ENCODE results near the gene PEX14.

The PEX14 gene

DNA sequence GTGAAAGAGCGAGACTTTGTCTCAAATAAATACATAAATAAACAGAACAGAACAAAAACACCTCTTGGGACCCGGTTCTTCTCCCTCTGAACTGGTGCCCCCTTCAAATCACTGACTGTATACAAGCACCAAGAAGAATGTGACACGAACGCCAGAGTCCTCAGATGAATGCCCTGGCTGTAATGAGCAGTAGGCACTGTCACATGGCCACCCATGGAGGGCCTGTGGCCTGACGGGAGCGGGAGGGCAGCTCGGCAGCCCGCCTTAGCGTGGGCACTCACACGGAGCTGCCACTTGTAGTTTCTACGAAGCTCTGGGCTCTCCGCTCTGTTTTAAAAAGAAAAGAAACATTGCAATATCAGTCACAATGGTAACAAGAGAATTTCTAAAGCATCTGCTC lies 146.0 kb downstream of the PEX14 start:
- DNase-seq (ENCODE audit: low spot score): no peak

DNA sequence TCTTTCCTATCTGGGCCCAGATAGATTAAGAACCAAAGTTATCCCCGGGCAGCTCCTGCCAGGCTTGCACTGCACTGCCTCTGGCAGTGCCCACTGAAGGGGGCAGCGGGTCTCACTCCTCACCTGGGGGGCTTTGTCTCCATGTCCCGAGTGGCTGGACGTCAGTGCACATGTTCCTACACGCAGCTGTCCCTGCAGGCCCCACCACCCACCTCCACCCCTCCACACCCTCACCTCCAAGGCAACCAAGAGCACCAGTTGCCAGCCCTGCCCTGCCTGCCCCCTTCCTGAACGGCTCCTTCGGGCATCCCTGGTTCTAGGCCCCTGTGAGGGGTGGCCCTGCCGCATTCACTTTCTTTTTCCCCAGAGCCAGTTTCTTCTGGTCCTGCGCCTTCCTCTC lies 147.2 kb downstream of the PEX14 start:
- no peak for DNase-seq (ENCODE audit: low spot score)

DNA sequence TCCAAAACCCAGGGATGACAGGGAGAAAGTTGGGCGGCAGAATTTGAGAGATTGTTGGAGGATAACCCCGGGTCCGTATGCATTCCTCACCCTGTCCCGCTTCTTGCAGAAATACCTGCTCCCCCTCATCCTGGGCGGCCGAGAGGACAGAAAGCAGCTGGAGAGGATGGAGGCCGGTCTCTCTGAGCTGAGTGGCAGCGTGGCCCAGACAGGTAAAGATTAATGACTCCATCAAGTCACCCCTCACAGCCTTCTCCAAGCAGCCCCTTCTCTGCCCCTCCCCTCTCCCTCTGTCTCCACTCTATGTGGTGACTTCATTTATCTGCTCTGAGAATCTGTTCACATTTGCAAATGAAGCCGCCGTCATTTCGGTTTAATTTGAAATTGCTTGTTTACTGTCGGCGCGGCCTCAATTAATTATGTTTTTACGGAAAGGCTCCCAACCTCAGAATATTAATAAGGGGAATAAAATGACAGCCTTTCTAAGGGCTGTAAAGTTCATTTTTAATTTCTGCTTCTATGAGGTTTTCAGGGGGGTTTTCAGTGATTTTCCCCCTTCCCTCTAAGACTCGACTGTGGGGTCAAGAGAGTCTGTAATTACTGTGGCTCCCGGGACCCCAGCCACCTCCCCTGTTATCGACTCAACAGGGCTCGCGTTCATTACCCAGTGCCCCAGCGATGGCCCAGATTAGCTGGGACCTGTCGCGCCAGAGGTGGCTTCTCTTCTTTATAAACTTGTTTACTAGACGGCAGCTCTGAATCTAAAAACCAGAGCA lies 148.3 kb downstream of the PEX14 start:
- no peak for DNase-seq (ENCODE audit: low spot score)

DNA sequence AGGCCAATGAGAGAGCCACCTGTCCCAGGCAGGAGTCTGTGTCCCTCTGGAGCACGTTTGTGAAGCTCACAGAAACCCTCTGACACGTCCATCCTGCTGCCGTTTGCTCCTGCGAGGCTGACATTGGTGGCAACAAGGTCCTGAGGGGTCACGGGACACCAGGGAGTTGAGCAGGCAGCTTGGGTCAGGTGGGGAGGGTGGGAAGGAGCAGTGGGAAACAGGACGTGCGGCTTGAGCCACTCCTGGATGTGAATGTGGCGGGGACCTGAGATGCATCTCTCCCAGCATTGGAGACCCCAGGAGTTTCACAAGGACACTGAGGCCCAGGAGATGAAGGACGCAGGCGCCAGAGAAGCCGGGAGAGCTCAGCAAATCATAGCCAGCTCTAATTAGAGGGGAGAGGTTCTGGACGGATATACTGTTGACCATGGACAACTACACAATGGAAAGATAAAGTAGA lies 149.0 kb downstream of the PEX14 start:
- no peak for DNase-seq (ENCODE audit: low spot score)

DNA sequence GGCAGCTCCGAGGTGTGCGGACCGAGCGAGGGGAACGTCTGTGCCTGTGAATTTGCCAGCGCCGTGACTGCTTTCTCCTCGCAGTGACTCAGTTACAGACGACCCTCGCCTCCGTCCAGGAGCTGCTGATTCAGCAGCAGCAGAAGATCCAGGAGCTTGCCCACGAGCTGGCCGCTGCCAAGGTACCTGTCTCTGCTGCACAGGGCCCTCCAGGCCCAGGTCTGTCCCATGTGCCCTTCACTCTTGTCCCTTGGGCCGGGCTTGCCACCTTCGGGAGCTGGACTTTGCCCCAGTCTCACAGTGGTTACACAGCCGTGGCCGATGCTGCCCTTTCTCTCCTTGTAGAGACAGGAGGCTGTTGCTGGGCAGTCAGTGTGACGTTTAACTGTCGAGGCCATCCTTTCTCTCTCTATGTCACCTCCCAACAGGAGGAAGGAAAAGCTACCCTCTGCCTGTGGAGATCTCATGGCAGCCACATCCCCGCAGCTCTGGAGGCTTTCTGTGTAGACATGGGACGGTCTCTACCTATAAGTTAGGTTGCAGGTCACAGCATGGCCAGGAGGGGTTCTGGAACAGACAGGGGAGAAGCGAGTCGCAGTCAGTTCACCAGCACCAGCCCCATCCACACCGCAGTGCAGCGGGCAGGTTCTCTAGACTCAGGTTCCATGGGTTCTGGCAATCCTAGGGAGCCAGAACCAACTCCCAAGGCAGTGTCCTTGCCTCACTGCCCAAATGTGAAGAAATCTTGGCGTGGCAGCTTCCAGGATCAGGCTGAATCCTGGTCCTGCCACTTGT lies 149.7 kb downstream of the PEX14 start:
- no peak for DNase-seq (ENCODE audit: low spot score)

DNA sequence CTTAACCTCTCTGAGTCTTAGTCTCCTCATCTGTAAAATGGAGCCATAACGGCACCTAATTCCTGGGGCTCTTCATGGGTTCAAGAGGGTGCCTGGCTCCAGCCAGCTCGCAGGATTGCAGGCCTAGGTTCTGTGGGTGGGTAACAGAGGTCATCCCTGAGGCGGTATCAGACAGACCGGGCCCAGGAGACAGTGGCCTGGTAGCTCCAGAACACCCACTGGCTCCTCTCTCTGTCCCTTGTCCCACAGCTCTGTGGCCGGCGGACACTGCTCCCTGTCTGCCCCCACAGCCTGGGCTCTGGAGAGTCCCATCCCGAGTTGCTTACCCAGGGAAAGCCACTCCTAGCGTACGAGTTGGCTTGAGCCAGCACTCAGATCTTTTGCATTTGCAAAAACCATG lies 150.3 kb downstream of the PEX14 start:
- no peak for DNase-seq (ENCODE audit: low spot score)

DNA sequence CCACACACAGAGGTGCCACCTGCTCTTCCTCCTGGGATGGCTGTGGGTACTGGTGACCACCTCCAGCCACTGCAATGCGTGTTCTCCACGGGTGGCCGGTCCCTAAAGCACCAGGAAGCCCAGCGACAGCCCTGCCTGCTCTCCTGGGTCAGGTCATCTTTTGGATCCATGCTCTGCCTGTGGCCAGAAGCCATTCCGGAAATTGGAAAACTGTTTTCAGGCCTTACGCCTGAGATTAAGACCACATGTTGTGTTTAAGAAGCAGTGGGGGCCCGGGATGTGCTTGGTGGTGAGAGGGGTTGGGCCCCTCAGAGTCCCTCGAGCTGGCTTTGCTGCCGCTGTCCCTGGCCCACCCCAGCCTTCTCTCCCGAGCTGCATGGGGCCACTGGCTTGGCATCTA lies 150.8 kb downstream of the PEX14 start:
- peak; percentile 22 for DNase-seq (ENCODE audit: low spot score)

DNA sequence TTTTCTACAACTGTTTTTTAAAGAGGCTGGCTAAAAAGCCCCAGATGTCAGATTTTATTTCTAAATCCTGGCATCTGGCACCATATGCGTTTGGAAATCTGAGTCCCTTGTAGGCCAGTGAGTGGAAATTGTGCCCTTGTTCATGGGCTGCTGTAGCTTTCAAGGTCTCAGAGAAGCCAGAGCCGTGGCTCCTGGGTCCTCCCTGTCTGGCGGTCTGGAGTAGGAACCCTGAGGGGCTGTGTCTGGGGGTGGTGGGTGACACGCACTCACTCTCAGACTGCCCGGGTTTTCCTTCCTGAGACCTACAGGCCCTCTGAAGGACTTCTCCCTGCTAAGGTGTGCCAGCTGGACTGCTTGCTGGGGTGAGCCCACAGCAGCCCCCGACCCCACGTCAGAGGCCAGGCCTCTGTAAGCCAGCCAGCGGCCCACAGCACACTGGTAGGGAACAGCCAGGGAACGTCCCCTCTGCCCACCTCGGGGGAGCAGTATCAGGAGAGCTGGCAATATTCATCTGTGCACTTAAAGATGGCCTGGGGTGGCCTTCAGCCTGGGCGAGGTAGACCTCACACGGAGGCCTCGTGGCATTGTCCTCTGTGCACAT lies 151.5 kb downstream of the PEX14 start:
- DNase-seq (ENCODE audit: low spot score): no peak

DNA sequence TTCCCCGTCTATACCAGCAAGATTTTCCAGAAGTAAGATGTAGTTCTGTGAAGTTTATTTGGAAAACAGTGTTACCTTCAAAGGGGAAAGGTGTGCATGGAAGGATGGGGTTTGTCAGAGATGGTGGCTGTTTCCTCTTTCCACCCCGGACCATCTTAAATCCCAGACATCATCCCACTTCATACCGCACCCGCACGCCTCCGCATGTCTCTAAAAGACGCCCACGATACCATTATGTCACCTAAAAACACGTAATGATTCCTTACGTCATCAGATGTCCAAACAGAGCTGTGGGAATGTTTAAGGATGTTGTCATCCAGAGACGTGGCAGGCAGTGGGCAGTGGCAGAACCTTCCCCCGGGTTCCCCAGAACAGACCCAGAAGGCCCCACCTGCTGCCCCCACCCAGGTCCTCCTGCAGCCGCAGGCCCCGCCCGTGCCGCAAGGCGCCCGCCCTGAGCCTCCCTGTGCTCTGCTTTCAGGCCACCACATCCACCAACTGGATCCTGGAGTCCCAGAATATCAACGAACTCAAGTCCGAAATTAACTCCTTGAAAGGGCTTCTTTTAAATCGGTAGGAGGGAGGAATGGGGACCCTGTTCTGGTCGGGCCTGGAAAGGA lies 152.2 kb downstream of the PEX14 start:
- DNase-seq (ENCODE audit: low spot score): no peak

DNA sequence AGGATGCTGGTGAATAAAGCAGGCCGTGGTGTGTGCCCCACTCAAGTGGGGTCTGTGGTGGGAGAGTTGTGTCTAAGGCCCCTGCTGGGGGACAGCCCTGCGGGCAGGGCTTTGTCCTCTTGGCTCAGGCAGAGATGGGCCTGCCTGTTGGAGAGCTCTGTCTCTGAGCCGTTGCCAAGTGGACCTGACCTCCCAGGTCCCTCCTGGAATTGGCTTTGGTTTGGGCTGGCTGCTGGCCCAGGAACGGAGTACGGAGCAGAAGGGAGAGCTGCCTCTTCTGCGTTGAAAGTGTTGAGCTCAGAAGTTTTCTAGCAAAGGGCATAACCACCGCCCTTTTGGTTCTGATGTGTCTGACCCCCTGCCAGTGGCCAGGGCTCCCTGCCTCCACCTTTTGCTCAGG lies 153.9 kb downstream of the PEX14 start:
- no peak for DNase-seq (ENCODE audit: low spot score)

DNA sequence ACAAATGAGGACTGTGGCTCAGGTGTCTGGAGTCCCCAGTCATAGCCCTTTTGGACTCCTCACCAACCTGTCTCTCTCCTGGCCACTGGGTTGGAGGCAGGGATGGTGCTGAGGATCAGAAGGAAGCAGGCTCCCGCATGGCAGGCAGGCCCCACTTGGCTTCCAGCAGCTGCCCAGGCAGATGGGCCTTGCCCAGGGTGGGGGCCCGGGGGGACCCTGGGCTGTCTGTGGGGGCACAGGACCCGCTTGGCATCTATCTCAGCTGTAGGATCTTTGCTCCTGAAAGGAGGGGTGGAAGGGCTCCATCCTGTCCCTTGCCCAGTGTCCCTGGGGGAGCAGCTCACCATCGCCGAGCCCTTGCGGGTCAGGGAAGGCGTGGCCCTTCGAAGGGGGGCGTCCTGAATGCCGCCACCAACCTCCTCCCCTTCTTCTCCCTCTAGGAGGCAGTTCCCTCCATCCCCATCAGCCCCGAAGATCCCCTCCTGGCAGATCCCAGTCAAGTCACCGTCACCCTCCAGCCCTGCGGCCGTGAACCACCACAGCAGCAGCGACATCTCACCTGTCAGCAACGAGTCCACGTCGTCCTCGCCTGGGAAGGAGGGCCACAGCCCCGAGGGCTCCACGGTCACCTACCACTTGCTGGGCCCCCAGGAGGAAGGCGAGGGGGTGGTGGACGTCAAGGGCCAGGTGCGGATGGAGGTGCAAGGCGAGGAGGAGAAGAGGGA lies 154.5 kb downstream of the PEX14 start:
- DNase-seq (ENCODE audit: low spot score): no peak

DNA sequence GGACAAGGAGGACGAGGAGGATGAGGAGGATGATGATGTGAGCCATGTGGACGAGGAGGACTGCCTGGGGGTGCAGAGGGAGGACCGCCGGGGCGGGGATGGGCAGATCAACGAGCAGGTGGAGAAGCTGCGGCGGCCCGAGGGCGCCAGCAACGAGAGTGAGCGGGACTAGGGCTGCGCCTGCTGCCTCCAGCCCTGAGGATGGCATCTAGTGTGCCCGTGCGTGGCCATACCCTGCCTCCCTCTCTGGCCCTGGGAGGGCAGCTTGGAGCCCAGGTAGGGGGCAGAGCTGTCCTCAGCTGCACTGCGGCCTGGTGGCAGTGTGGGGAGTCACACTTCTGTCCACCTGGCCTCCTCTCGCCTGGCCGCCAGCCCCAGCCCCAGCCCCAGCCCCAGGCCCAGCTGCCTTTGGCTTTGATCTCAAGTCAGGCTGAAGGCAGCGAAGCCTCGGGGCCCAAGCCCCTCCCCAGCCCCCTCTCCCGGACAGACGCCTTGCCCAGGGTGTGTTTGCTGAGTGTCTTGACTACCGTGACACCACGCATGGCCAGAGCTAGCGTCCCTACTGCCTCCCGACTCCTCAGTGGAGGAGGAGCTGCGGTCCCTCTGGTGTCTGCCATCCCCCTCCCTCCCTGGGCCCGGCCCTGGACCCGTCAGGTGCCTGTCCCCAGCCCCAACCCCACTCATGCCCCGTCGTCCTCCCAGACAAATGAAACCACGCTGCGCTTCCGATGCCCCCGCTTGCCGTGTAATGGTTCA lies 155.2 kb downstream of the PEX14 start:
- DNase-seq (ENCODE audit: low spot score): no peak

DNA sequence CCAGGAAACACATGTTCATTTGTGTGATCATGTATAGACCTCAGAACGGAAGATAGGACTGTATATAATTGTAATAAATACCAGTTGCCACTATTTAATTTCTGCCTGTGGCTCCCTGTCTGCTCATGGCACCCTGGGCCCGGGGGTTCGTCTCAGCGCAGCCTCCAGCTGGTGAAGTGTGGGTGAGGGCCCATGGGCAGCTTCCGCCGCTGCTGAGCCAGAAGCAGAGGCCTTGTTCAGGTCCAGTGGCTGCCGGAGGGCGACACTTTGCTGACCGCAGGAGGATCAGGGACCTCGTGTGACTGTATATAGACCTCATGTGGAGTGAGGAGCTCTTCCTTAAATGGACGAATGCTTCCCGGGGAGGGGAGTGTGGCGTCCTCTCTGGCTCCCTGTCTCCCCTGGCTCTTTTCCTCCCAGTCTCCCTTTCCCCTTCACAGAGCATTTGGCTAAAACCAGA lies 155.9 kb downstream of the PEX14 start:
- no peak for DNase-seq (ENCODE audit: low spot score)

DNA sequence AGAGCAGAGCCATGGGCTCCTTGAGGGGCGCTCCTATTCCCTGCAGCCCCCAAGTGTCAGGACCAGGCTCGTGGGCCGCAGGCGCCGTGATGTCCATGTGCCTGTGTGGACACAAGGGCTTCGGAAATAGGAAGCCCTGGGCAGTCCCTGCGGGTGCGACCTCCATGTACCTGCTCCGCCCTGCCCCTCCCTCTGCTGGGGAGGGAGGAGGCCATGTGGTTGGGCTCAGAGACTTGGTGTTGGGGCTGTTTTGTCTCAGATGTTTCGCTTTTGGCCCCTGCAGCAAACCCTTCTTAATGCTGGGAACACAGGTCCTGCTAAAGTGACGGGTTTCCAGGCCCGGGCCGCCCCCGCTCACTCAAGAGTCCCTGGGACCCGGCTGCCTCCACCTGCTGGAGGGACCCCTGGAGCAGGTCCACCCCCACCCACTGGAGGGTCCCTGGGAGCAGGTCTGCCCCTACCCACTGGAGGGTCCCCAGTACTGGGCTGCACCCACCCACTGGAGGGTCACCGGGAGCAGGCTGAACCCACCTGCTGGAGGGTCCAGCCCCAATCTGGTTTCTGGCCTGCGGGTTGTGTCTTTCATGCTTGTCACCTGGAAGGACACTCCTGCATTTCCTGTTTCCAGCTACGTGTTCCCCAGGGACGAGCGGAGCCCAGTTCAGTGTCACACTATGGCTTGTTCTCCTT lies 156.5 kb downstream of the PEX14 start:
- no peak for DNase-seq (ENCODE audit: low spot score)

DNA sequence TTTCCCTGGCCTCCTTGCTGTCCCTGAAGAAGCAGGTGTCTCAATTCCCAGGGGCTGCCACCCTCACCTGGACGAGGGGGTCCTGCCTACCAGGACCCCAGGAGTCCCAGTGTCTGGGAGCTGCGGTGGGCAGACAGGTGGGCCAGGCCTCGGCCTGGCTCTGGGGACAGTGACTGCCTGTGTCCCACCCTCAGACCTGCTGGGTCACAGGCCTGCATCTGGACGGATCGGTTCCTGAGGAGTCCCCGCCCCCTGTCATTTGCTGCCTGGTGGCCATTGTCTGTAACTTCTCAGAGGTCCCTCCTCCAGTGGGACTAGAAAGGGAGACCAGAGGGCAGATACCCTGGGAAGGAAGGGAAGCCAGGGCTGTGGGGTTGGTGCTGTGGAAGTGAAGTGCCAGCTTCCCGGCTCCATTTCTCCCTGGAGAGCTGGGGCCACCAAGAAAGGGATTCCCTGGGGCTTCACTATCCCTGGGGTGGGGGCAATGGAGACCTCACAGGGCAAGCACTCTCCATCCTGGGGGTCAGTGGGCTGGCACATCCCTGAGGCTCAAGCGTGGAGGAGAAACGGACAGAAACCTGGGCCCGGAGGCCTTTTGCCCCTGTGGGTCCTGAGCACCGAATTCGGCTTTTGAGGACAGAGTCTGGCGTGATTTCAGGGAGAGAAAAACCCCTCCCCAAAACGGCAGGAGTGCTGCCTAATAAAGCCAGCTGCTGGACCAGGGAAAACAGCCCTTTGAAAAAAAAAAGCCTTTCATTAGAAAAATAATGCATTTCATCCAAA lies 157.3 kb downstream of the PEX14 start:
- no peak for DNase-seq (ENCODE audit: low spot score)

DNA sequence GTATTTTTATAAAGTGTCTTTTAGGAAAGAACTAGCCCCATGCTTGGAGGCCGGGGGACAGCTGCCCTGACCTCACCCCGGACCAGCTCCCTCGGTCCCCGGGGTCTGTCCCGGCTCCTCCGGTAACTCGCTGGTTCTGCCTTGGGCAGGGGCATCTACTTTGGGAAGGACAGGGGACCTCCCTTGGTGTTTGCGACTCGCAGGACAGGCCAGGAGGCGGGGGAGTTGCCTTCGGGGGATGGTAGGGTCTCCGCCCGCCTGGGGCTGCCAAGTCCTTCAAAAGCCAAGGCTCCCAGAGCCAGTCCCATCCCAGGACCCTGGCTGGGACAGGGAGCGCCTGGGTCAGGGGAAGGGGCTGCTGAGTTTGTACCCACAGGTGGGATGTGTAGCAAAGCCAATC lies 157.9 kb downstream of the PEX14 start:
- no peak for DNase-seq (ENCODE audit: low spot score)

DNA sequence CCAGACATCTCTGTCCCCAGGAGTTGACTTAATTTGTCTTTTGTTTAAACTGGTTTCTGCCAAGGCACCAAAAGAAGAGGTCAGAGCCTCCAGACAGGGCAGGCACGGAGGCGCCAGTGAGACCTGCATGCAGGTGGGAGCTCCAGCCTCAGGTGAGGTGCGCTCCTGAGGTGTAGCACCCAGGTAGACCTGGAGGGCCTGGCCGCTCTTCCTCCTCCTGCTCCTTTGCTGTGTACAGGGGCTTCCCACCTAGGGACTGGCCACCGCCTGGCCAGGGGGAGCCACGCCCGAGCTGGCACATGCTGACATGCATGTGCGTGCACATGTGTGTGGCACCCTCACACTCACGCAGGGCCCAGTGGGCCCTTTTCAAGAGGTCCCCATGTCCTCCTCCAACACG lies 158.7 kb downstream of the PEX14 start:
- no peak for DNase-seq (ENCODE audit: low spot score)

DNA sequence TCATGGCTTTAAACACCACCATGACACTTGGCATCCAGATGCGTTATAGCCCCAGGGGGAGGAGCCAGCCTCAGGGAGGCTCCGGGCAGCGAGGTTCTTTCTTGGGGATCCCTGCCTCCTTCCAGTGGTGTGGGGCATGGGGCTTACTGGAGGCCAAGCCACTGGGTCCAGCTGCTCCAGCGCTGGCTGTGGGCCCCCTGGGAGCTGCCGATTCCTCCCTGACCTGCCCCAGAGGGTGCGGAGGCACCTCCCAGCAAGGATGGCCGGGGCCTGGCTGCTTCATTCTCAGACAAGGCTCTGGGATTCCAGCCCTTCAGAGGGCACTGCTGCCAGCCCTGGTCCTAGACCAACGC lies 159.3 kb downstream of the PEX14 start:
- no peak for DNase-seq (ENCODE audit: low spot score)

DNA sequence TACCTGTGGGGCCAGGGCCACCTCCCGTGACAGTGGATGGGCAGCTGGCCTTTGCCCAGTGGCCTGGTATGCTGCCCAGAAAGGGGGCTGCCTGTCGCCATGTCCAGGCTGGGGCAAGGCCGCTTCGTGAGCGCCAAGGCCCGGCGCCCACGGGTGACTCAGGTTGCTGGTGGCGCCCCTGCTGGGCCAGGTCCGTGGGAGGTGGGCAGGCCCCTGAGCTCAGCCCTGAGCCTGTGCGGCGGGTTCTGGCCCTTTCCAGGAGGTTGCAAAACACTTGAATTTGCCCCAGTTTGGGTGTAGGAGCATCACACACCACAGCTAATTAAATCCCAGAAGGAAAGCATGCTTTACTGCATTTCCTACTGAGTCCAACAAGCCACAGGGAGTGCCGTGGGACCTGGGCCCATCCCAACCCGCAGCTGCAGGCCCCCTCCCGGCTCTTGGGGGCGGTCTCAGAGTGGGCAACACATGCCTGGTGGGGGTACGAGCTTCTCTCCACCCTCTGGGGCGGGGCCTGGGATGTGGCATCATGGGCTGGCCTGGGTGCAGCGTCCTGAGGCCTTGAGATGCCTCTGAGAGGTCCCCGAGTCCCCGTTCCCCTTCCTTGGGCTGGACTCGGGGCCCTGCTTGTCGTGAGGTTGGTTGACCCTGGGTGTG lies 159.8 kb downstream of the PEX14 start:
- peak; percentile 64 for DNase-seq (ENCODE audit: low spot score)

All from AG08395 (cell line).